DOHH2 (cell line): ENCODE data around the gene TRPV4.

Source experiments
- CTCF ChIP-seq: fragments of 200-600 bp; sonication (generic); IDR thresholded peaks from one replicate; pipeline ENCODE4 v1.5.1; 2014; ENCODE audit warnings: antibody characterized with exemption, mild to moderate bottlenecking, low read depth, low read length; ENCODE audit not compliant: poor library complexity, severe bottlenecking
- EZH2phosphoT487 ChIP-seq: fragments of 200-600 bp; sonication (generic); IDR thresholded peaks from 2 replicates; pipeline ENCODE4 v1.6.1; 2017; ENCODE audit warnings: borderline replicate concordance, mild to moderate bottlenecking, antibody characterized with exemption, low read length, moderate library complexity, mixed read lengths

DNA sequence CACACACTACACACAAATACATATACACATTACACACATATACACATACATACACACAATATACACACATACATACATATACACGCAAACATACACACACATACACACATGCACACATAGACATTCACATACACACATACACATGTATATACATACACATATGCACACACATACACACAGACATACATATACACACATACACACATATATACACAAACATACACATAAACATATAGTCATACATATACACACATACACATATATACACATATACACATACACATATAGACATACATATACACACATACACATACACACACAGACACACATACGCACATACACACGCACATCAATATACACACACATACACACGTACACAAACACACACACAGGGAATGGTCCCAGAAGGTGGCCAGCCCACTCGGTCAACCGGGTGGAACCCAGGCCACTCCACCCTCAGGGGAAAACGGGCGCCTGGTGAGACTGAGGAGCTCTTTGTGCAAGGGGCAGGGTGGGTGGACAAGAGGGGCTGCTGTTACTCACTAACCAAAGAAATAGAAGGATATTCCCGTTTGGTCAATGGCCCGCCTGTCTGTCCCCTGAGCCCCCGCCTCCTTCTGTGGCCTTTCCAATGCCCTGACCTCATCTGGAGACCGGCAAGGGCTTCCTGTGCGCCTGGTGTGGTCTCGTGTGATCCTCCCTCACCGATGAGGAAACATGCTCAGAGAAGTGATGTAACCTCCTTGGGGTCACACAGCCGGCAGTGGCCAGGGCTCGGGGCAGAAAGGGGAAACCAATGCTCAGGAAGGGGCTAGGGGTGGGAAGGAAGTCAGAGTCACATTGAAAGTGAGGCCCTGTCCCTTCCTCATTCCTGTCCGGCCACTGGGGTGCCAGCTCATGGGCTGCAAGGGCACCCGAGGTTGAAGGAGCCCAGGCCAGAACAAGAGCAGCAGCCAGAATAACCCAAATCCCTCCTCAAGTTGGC, 5.3 kb downstream of the TRPV4 start:
- TF ChIP-seq CTCF (no peak), EZH2phosphoT487 (no peak)
